ENCODE measurements around the gene HCN2. TPM values are rescaled to one million over a fixed set of nuclear protein-coding genes. Genes with fewer than 3 reads are reported as not detected.
A peak's percentile ranks its signal among the peaks of the same experiment; 100 is the strongest.

HCN2 gene
- total and polyA plus RNA-seq, 9 of the 15 experiments (the other 6 are each of a cell fraction or from before 2014, with no cell fraction given), result 0.29 to 4.2 (median 0.82) TPM; not detected in 2

- no peak for TF ChIP-seq KAT8 (IDR thresholded peaks at IDR 0.05; ENCODE audit: low read depth)
- peak; percentile 75 for TF ChIP-seq BHLHE40 (IDR thresholded peaks at IDR 0.05; ENCODE audit: low read length)
- no peak for TF ChIP-seq ILK (tag; IDR thresholded peaks at IDR 0.05; ENCODE audit: borderline replicate concordance, low read depth)
- TF ChIP-seq ZNF77 (CRISPR knock-in tag; IDR thresholded peaks at IDR 0.05), result no peak
- TF ChIP-seq PHB2 (IDR thresholded peaks at IDR 0.05; ENCODE audit: low read depth), result no peak
- TF ChIP-seq CHD2 (IDR thresholded peaks at IDR 0.05; ENCODE audit: low read depth, low read length), result no peak
- no peak for TF ChIP-seq THAP12 (CRISPR knock-in tag; IDR thresholded peaks at IDR 0.05)
- no peak for TF ChIP-seq ATF1 (CRISPR knock-in tag; IDR thresholded peaks at IDR 0.05)
- 0 out of 2 replicates have a peak, but pooled peaks have one; percentile 19 for TF ChIP-seq ATF1 (tag; IDR thresholded peaks at IDR 0.05)
- TF ChIP-seq MAFG (tag; conservative IDR thresholded peaks at IDR 0.05), result no peak
- no peak for TF ChIP-seq ETS1 (conservative IDR thresholded peaks at IDR 0.05; ENCODE audit: control insufficient read depth, low read depth, low read length)
- TF ChIP-seq YY1 (IDR thresholded peaks at IDR 0.05; ENCODE audit: borderline replicate concordance in 1 of 3, control insufficient read depth in 1 of 3, extremely low read depth in 1 of 3, insufficient read depth in 3 of 3, insufficient read length in 1 of 3, insufficient replicate concordance in 2 of 3, low read depth in 1 of 3, low read length in 2 of 3), result peak in 1 of 3 experiments; percentile 34
- no peak for TF ChIP-seq MXD1 (CRISPR knock-in tag; IDR thresholded peaks at IDR 0.05; ENCODE audit: borderline replicate concordance, poor library complexity, severe bottlenecking)
- TF ChIP-seq MLX (CRISPR knock-in tag; conservative IDR thresholded peaks at IDR 0.05), result no peak
- no peak for TF ChIP-seq HEY1 (CRISPR knock-in tag; IDR thresholded peaks at IDR 0.05; ENCODE audit: borderline replicate concordance)
- TF ChIP-seq BRF1 (IDR thresholded peaks at IDR 0.05; ENCODE audit: borderline replicate concordance, extremely low read depth, insufficient read length), result no peak
- no peak for TF ChIP-seq ZNF398 (CRISPR knock-in tag; IDR thresholded peaks at IDR 0.05)
- peak; percentile 26; the same call in 1 of the 2 replicates for TF ChIP-seq ESRRA (IDR thresholded peaks at IDR 0.05; ENCODE audit: borderline replicate concordance, low read depth)
- no peak for TF ChIP-seq SP1 (CRISPR knock-in tag; IDR thresholded peaks at IDR 0.05)
- TF ChIP-seq ZNF561 (CRISPR knock-in tag; conservative IDR thresholded peaks at IDR 0.05), result no peak
- TF ChIP-seq HSF4 (CRISPR knock-in tag; IDR thresholded peaks at IDR 0.05; ENCODE audit: borderline replicate concordance), result no peak
Observed at GRCh38 chr19:566403-566802, 23.3 kb upstream of the HCN2 start (continued).
